GM21390 (cell line): ENCODE results near the gene CLASP1.
"Not testable (repeated sequence)": the region's sequence is repeated elsewhere in the genome, so short reads cannot be mapped to it uniquely, and the experiment has no call there.

Experiments
- ATAC-seq: cut with Tn5 transposase; IDR thresholded peaks from one replicate; pipeline ENCODE4 v1.9.1; 2021; ENCODE audit not compliant: unreplicated experiment

CLASP1 gene

GRCh38 chr2:121377646-121378045 is 271.6 kb downstream of the CLASP1 start:
- no peak for ATAC-seq

GRCh38 chr2:121376535-121377250 is 272.6 kb downstream of the CLASP1 start:
- ATAC-seq, result no peak

- no peak for ATAC-seq
Observed at GRCh38 chr2:121375621-121376159, 273.6 kb downstream of the CLASP1 start.

GRCh38 chr2:121374412-121375075 is 274.7 kb downstream of the CLASP1 start:
- not testable (repeated sequence) for ATAC-seq

GRCh38 chr2:121372721-121373353 is 276.4 kb downstream of the CLASP1 start:
- no peak for ATAC-seq

DNA sequence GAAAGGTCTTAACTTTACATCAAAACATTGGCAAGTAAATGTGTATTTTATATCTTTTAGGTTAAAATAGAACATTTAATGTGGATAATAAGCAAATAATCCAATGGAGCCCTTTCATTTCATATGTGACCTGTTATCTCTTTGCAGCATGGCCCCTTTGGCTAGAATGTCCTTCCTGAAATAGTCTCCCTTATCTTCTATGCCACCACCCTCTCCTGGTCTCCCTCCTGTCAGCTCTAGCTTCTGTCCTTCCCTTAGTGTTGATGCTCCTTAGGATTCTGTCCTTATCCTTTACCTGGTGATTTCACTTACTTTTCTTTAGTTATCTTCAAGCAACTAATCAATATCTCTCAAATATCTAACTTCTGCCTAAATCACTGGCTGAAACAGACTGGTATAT is 277.2 kb downstream of the CLASP1 start:
- ATAC-seq, result no peak

- ATAC-seq, result no peak
Observed at GRCh38 chr2:121368836-121369235, 280.4 kb downstream of the CLASP1 start.

- no peak for ATAC-seq
Observed at GRCh38 chr2:121368155-121368554, 281.1 kb downstream of the CLASP1 start.

GRCh38 chr2:121367246-121367900 is 281.9 kb downstream of the CLASP1 start:
- no peak for ATAC-seq

DNA sequence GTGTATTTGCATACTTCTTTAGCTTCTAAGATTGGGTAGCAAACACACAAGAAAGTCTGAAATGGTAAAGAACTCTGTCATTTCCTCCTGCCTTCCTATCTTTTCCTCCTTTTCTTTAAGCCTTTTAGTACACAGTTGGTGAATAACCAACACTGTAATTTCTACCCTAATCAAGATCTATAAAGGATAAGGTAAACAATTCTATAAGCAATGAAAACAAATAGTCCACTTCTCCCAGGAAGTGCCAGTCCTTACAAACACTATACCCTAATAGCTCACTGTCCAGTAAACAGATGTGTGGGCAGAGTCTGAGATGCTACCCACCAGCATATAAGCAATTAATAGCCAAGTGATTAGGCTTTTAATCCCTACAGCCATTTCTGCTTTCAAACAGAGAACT is 283.2 kb downstream of the CLASP1 start:
- ATAC-seq, result no peak

- ATAC-seq, result no peak
Observed at GRCh38 chr2:121365061-121365460, 284.2 kb downstream of the CLASP1 start.

DNA sequence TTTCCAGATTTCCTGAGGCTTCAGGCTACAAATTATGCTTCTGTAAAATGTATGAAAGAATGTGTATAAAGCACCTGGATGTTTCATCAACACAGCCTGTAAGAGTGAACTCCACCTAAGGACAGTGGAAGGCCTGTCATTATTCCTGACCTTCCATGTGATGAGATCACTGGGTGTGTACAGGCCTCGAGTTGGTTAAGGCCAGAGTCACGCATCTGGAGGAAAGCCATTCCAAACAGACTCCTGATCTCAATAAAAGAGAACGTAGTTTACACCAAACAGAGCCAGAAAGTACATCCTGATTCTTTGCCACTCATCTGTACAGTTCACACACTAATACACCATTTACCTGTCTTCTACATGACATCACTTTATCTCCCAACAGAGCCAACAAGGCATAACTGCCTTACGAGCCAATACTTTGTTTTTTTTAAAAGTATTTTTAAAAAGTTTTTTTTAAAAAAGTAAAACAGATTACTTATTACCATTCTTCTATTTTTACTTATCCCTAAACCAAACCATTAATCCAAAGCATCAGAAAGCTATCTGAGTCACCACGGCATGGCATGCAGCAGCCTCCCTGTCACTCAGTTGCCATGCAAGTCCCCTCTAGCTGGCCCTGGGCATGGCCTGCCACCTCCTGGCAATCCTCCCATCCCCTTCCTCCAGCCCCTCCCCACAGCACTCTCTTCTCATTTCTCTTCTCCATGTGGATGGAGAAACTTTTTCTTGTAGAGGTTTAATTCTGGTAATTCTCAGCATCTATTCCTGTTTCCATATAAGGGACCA is 285.4 kb downstream of the CLASP1 start:
- no peak for ATAC-seq

DNA sequence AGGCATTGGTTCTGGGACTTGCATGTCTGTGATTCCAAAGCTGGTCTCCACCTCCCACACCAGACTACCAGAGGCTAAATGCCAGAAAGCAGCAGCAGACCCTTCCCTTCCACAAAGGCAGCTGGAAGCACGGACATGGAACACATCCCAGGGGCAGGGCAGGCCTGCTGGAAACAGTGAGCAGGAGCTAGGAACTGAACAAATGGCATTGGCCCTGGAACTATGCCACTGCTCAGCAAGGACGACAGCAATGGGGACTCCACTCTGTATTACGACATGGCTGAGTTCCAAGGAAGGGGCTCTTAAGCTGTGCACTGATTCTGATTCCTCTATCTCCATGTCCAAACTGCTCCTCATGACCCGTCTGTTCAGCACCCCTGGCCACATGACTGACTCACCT is 286.5 kb downstream of the CLASP1 start:
- ATAC-seq, result no peak

DNA sequence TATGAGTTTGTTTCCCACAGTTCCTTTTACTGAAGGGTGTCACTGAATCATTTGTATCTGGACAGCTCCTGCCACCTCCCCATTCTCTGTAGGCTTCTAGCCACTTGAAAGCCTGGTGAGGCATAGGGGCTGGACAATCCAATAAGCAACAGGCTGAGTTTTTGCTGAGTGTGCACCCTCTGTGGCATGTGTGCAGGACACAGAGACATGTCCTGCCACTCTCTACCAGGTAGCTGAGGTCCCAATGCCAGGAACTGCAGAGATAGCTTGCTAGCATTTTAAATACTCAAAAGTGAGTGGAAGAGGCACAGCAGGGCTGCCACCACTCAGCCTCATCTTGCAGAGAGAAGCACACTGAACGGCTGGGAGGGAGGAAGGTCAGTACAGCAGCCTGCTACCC is 287.0 kb downstream of the CLASP1 start:
- ATAC-seq, result no peak

GRCh38 chr2:121360566-121361300 is 288.5 kb downstream of the CLASP1 start:
- ATAC-seq, result no peak

GRCh38 chr2:121359716-121360565 is 289.3 kb downstream of the CLASP1 start:
- no peak for ATAC-seq

DNA sequence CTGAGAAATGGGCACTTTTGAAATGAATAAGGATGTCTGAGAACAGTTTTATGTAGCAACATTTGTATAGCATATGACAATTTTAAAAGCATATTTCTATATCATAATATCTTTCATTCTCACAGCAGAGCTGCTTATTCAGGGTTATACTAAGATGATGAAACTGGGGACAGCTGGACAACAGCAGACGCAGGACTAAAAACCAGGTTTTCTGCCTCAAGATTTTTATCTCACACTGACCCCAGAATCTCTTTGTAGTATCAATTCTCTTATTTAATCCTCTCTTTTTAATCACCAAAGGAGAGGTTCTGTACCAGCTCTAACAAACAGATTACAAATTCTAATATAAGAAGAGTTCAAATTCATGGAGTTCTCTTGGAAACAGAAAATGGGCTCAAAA is 290.1 kb downstream of the CLASP1 start:
- ATAC-seq, result no peak

DNA sequence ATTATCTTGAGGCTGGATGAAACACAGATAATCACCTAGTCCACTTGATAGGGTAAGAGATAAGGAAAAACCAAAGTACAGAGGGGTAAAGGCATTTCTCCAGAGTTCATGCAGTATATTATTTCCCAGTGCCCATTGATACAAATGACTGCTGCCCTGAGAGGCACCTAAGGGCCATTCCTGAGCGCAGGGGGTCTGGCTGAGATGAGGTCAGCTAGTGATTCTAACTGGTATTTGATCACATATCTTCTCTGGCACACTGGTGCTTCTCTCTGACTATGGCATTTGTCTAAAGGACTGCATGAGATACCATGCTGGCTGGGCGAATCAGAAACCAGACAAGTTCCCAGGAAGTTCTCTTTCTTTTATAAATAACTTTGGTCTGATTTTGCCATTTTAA is 291.0 kb downstream of the CLASP1 start:
- ATAC-seq, result no peak

- no peak for ATAC-seq
Observed at GRCh38 chr2:121356058-121356640, 293.1 kb downstream of the CLASP1 start.
